CD4-positive, alpha-beta memory T cell (primary cell): ENCODE data around the gene TGM2. TPM values are rescaled to one million over a fixed set of nuclear protein-coding genes. Genes with fewer than 3 reads are reported as not detected.

Experiments used
- CTCF ChIA-PET: fragments of 350-600 bp; sonication (Branson Sonifier 250); formaldehyde crosslinking; loops from one replicate; lab custom pipeline; 2021; ENCODE audit warnings: inconsistent platforms; ENCODE audit not compliant: partially characterized antibody; lab: Charles Lee
- POLR2A ChIA-PET: fragments of 350-600 bp; sonication (Branson Sonifier 250); formaldehyde crosslinking; loops from one replicate; lab custom pipeline; 2021; ENCODE audit not compliant: partially characterized antibody; lab: Charles Lee
- DNase-seq, 5 donors: peaks; one replicate each; pipeline versions ENCODE4 v3.0.0 to v3.0.0-alpha.2; 2020 to 2022; ENCODE audit warnings: mixed read lengths in 1 of 5
- H3K27ac ChIP-seq: one replicate; pipeline ENCODE4 v1.7.0; 2013; ENCODE audit warnings: low read depth, low read length
- H3K27me3 ChIP-seq: 2 replicates; pipeline ENCODE4 v1.7.0; 2013; ENCODE audit warnings: mild to moderate bottlenecking, low read length, moderate library complexity; ENCODE audit not compliant: insufficient read depth
- H3K36me3 ChIP-seq: 2 replicates; pipeline ENCODE4 v1.7.0; 2013; ENCODE audit warnings: mild to moderate bottlenecking, low read length, moderate library complexity; ENCODE audit not compliant: insufficient read depth
- H3K4me1 ChIP-seq: 2 replicates; pipeline ENCODE4 v1.7.0; 2013; ENCODE audit warnings: mild to moderate bottlenecking, low read length, moderate library complexity; ENCODE audit not compliant: insufficient read depth
- H3K4me3 ChIP-seq, 2 donors: one replicate each; pipeline ENCODE4 v1.7.0; 2013; ENCODE audit warnings: low read length in 2 of 2, mild to moderate bottlenecking in 1 of 2
- H3K9me3 ChIP-seq, 2 donors: one replicate each; pipeline ENCODE4 v1.7.0; 2013; ENCODE audit warnings: low read length in 2 of 2, control low read depth in 1 of 2; ENCODE audit not compliant: control insufficient read depth in 1 of 2
- H3K27ac Mint-ChIP-seq, 7 donors: one replicate each; pipeline ENCODE4 v1.8.0; 2020 to 2021; ENCODE audit warnings: mixed read lengths in 7 of 7, mild to moderate bottlenecking in 6 of 7, inconsistent platforms in 3 of 7, moderate library complexity in 3 of 7
- H3K27me3 Mint-ChIP-seq, 2 donors: one replicate each; pipeline ENCODE4 v1.8.0; 2020 to 2021; ENCODE audit warnings: mixed read lengths in 2 of 2
- H3K36me3 Mint-ChIP-seq, 2 donors: one replicate each; pipeline ENCODE4 v1.8.0; 2020 to 2021; ENCODE audit warnings: mixed read lengths in 2 of 2, inconsistent platforms in 1 of 2, mild to moderate bottlenecking in 1 of 2
- H3K4me1 Mint-ChIP-seq, 4 donors: one replicate each; pipeline ENCODE4 v1.8.0; 2020 to 2021; ENCODE audit warnings: mixed read lengths in 4 of 4, mild to moderate bottlenecking in 1 of 4
- H3K4me3 Mint-ChIP-seq, 8 donors: one replicate each; pipeline ENCODE4 v1.8.0; 2020 to 2021; ENCODE audit warnings: mixed read lengths in 8 of 8, mild to moderate bottlenecking in 7 of 8, moderate library complexity in 6 of 8, inconsistent platforms in 3 of 8
- H3K9me3 Mint-ChIP-seq, 8 donors: one replicate each; pipeline ENCODE4 v1.8.0; 2020 to 2021; ENCODE audit warnings: mixed read lengths in 8 of 8, mild to moderate bottlenecking in 5 of 8, inconsistent platforms in 3 of 8, moderate library complexity in 1 of 8
- intact Hi-C: fragments of 100-400 bp; cut with micrococcal nuclease; formaldehyde crosslinking; loops from one replicate; pipeline ENCODE4 v1.15.1; 2023
- polyA plus RNA-seq, 2 donors: library from polyadenylated mRNA; unstranded; fragments of 300-500 nt; fragmentation: Illumina TruSeq; gene quantifications; one replicate each; pipeline ENCODE4 v1.2.3, GENCODE V29; 2021
- total RNA-seq, 2 experiments: library from RNA; stranded (reverse); gene quantifications; one replicate each; pipeline ENCODE4 v1.2.3, GENCODE V29; 2021

The TGM2 gene
- total and polyA plus RNA-seq, 4 experiments from 2014 or later, result 0.09 to 0.67 (median 0.31) TPM

- Histone ChIP-seq H3K4me3 (no peak overlapping the region), H3K27ac (no peak overlapping the region), H3K27me3 (no peaks in the 10 kb centered on the region), H3K4me1 (no peaks in the 10 kb centered on the region), H3K9me3 (no peaks in the 10 kb centered on the region), H3K36me3 (no peaks in the 10 kb centered on the region)
- CTCF ChIA-PET, result no interaction called here
- Mint-ChIP-seq H3K4me3 (no peak overlapping the region), H3K36me3 (no peaks in the 10 kb centered on the region), H3K27me3 (peaks cover 10 to 20% of the 10 kb centered on the region in 2 donors), H3K4me1 (no peaks in the 10 kb centered on the region), H3K9me3 (peaks cover 0 to 3% (median 0%) of the 10 kb centered on the region in 8 donors), H3K27ac (no peak overlapping the region)
- intact Hi-C loops, result no loop called here
- no peak for DNase-seq
- POLR2A ChIA-PET, result no interaction called here
Observed at GRCh38 chr20:38177201-38177600, 12.1 kb upstream of the TGM2 start.

GRCh38 chr20:38175304-38176180 is 10.5 kb upstream of the TGM2 start:
- CTCF ChIA-PET, result interaction anchor here (1.3 to 1.5 kb wide), 2 partner anchors 9 to 118 kb away, joined by 3 to 5 read pairs; no protein-coding TSS in a partner anchor

GRCh38 chr20:38173237-38174156 is 8.4 kb upstream of the TGM2 start:
- no peaks in the 10 kb centered on the region for H3K4me1 ChIP-seq
- Mint-ChIP-seq H3K27me3 (peaks cover 6 to 9% of the 10 kb centered on the region in 2 donors), H3K9me3 (peaks cover 0 to 1% (median 0%) of the 10 kb centered on the region in 8 donors), H3K27ac (no peak overlapping the region), H3K4me3 (no peak overlapping the region), H3K4me1 (peaks cover 0 to 4% (median 2%) of the 10 kb centered on the region in 4 donors), H3K36me3 (no peaks in the 10 kb centered on the region)
- CTCF ChIA-PET, result no interaction called here
- POLR2A ChIA-PET, result no interaction called here
- H3K4me3 ChIP-seq, result no peak overlapping the region
- no peak for DNase-seq
- H3K27me3 ChIP-seq, result no peaks in the 10 kb centered on the region
- H3K36me3 ChIP-seq, result no peaks in the 10 kb centered on the region
- intact Hi-C loops, result no loop called here
- H3K27ac ChIP-seq, result no peak overlapping the region
- no peaks in the 10 kb centered on the region for H3K9me3 ChIP-seq

More at GRCh38 chr20:38175304-38176180, 10.5 kb upstream of the TGM2 start:
- no peaks in the 10 kb centered on the region for H3K36me3 ChIP-seq
- intact Hi-C loops, result no loop called here
- H3K9me3 ChIP-seq, result no peaks in the 10 kb centered on the region
- no peaks in the 10 kb centered on the region for H3K4me1 ChIP-seq
- DNase-seq, result no peak
- H3K4me3 ChIP-seq, result no peak overlapping the region
- H3K27me3 ChIP-seq, result no peaks in the 10 kb centered on the region
- Mint-ChIP-seq H3K27ac (no peak overlapping the region), H3K36me3 (no peaks in the 10 kb centered on the region), H3K27me3 (peaks cover 10 to 22% of the 10 kb centered on the region in 2 donors), H3K4me3 (no peak overlapping the region), H3K4me1 (no peaks in the 10 kb centered on the region), H3K9me3 (peaks cover 0 to 3% (median 0%) of the 10 kb centered on the region in 8 donors)
- POLR2A ChIA-PET, result no interaction called here
- no peak overlapping the region for H3K27ac ChIP-seq

GRCh38 chr20:38172408-38172807 is 7.3 kb upstream of the TGM2 start:
- Histone ChIP-seq H3K9me3 (no peaks in the 10 kb centered on the region), H3K36me3 (no peaks in the 10 kb centered on the region), H3K27me3 (no peaks in the 10 kb centered on the region), H3K27ac (no peak overlapping the region), H3K4me1 (no peaks in the 10 kb centered on the region), H3K4me3 (no peak overlapping the region)
- Mint-ChIP-seq H3K27me3 (peaks cover 2 to 5% of the 10 kb centered on the region in 2 donors), H3K36me3 (no peaks in the 10 kb centered on the region), H3K4me3 (no peak overlapping the region), H3K9me3 (no peaks in the 10 kb centered on the region), H3K27ac (no peak overlapping the region), H3K4me1 (peaks cover 0 to 4% (median 2%) of the 10 kb centered on the region in 4 donors)
- POLR2A ChIA-PET, result no interaction called here
- CTCF ChIA-PET, result no interaction called here
- intact Hi-C loops, result no loop called here
- no peak for DNase-seq

- no peaks in the 10 kb centered on the region for H3K9me3 ChIP-seq
- no peak overlapping the region for H3K4me3 ChIP-seq
- no peak overlapping the region for H3K27ac ChIP-seq
- no peak for DNase-seq
- Mint-ChIP-seq H3K27ac (peak overlapping the region in 1 of 7 donors; percentile 7), H3K36me3 (no peaks in the 10 kb centered on the region), H3K9me3 (no peaks in the 10 kb centered on the region), H3K27me3 (peaks cover 2 to 3% of the 10 kb centered on the region in 2 donors), H3K4me3 (no peak overlapping the region), H3K4me1 (peaks cover 0 to 4% (median 2%) of the 10 kb centered on the region in 4 donors)
- no peaks in the 10 kb centered on the region for H3K36me3 ChIP-seq
- CTCF ChIA-PET, result no interaction called here
- H3K4me1 ChIP-seq, result no peaks in the 10 kb centered on the region
- POLR2A ChIA-PET, result no interaction called here
- intact Hi-C loops, result no loop called here
- no peaks in the 10 kb centered on the region for H3K27me3 ChIP-seq
Observed at GRCh38 chr20:38171675-38172043, 6.6 kb upstream of the TGM2 start.

GRCh38 chr20:38170826-38171674 is 6.0 kb upstream of the TGM2 start:
- DNase-seq, result no peak
- POLR2A ChIA-PET, result no interaction called here
- intact Hi-C loops, result no loop called here
- H3K4me1 ChIP-seq, result no peaks in the 10 kb centered on the region
- no peak overlapping the region for H3K27ac ChIP-seq
- CTCF ChIA-PET, result no interaction called here
- H3K27ac Mint-ChIP-seq, result no peak overlapping the region
- H3K4me3 ChIP-seq, result no peak overlapping the region
- H3K36me3 Mint-ChIP-seq, result no peaks in the 10 kb centered on the region
- H3K4me1 Mint-ChIP-seq, result peaks cover 0 to 4% (median 2%) of the 10 kb centered on the region in 4 donors
- H3K9me3 Mint-ChIP-seq, result no peaks in the 10 kb centered on the region
- H3K4me3 Mint-ChIP-seq, result no peak overlapping the region
- peaks cover 2 to 3% of the 10 kb centered on the region in 2 donors for H3K27me3 Mint-ChIP-seq
- no peaks in the 10 kb centered on the region for H3K36me3 ChIP-seq
- H3K9me3 ChIP-seq, result no peaks in the 10 kb centered on the region
- no peaks in the 10 kb centered on the region for H3K27me3 ChIP-seq
